Thymus (tissue), 2 donors: ENCODE measurements around the gene PSME1. TPM values are rescaled to one million over a fixed set of nuclear protein-coding genes. Genes with fewer than 3 reads are reported as not detected.

Source experiments
- polyA plus RNA-seq: library from polyadenylated mRNA; stranded (reverse); fragments of 200-250 nt; gene quantifications from one replicate; pipeline ENCODE4 v1.2.3, GENCODE V29; 2013
- total RNA-seq: library from RNA; stranded (reverse); fragments of 120-200 nt; gene quantifications from one replicate; pipeline ENCODE4 v1.2.4, GENCODE V29; 2013
- donor health status: healthy.

The PSME1 gene
- total and polyA plus RNA-seq, 2 donors = 255 to 280 TPM

Other genes starting within 250 kb of the PSME1 start
Only the 30 nearest of the 31 such genes appear.
- gene DHRS4, start 182.4 kb upstream of the PSME1 start, total RNA-seq = 23.6 TPM
- gene DHRS4, start 182.4 kb upstream of the PSME1 start, polyA plus RNA-seq = 28.3 TPM
- 22.4 TPM for gene DHRS4L2, start 147.3 kb upstream of the PSME1 start, total RNA-seq
- gene DHRS4L2, start 147.3 kb upstream of the PSME1 start, polyA plus RNA-seq = 39.6 TPM
- 0.52 TPM for gene CARMIL3, start 84.2 kb upstream of the PSME1 start, total RNA-seq
- 0.89 TPM for gene CARMIL3, start 84.2 kb upstream of the PSME1 start, polyA plus RNA-seq
- 0.05 TPM for gene CPNE6, start 64.6 kb upstream of the PSME1 start, total RNA-seq
- gene CPNE6, start 64.6 kb upstream of the PSME1 start, polyA plus RNA-seq = 0.34 TPM
- 6.7 TPM for gene PCK2, start 41.9 kb upstream of the PSME1 start, total RNA-seq
- gene PCK2, start 41.9 kb upstream of the PSME1 start, polyA plus RNA-seq = 11.6 TPM
- gene DCAF11, start 21.4 kb upstream of the PSME1 start, total RNA-seq = 66.7 TPM
- 36.6 TPM for gene DCAF11, start 21.4 kb upstream of the PSME1 start, polyA plus RNA-seq
- gene NRL, start 21.2 kb upstream of the PSME1 start, total RNA-seq = 3.4 TPM
- gene NRL, start 21.2 kb upstream of the PSME1 start, polyA plus RNA-seq = 4.7 TPM
- gene FITM1, start 5.5 kb upstream of the PSME1 start, total RNA-seq = 0.80 TPM
- gene FITM1, start 5.5 kb upstream of the PSME1 start, polyA plus RNA-seq = 3.5 TPM
- 26.8 TPM for gene EMC9, start 5.4 kb downstream of the PSME1 start, total RNA-seq
- gene EMC9, start 5.4 kb downstream of the PSME1 start, polyA plus RNA-seq = 40.8 TPM
- 387 TPM for gene PSME2, start 10.4 kb downstream of the PSME1 start, total RNA-seq
- gene PSME2, start 10.4 kb downstream of the PSME1 start, polyA plus RNA-seq = 420 TPM
- gene RNF31, start 11.3 kb downstream of the PSME1 start, total RNA-seq = 44.9 TPM
- gene RNF31, start 11.3 kb downstream of the PSME1 start, polyA plus RNA-seq = 105 TPM
- 117 TPM for gene IRF9, start 25.1 kb downstream of the PSME1 start, total RNA-seq
- 167 TPM for gene IRF9, start 25.1 kb downstream of the PSME1 start, polyA plus RNA-seq
- 17.7 TPM for gene REC8, start 35.9 kb downstream of the PSME1 start, total RNA-seq
- 47.8 TPM for gene REC8, start 35.9 kb downstream of the PSME1 start, polyA plus RNA-seq
- 19.3 TPM for gene IPO4, start 52.6 kb downstream of the PSME1 start, total RNA-seq
- gene IPO4, start 52.6 kb downstream of the PSME1 start, polyA plus RNA-seq = 12.1 TPM
- gene TM9SF1, start 59.2 kb downstream of the PSME1 start, total RNA-seq = 18.2 TPM
- 12.5 TPM for gene TM9SF1, start 59.2 kb downstream of the PSME1 start, polyA plus RNA-seq
- not detected for gene TSSK4, start 69.5 kb downstream of the PSME1 start, total RNA-seq
- gene TSSK4, start 69.5 kb downstream of the PSME1 start, polyA plus RNA-seq = 0.02 TPM
- 76.9 TPM for gene CHMP4A, start 77.3 kb downstream of the PSME1 start, total RNA-seq
- 151 TPM for gene CHMP4A, start 77.3 kb downstream of the PSME1 start, polyA plus RNA-seq
- gene MDP1, start 79.9 kb downstream of the PSME1 start, total RNA-seq = 47.9 TPM
- gene MDP1, start 79.9 kb downstream of the PSME1 start, polyA plus RNA-seq = 48.8 TPM
- 259 TPM for gene NEDD8, start 96.2 kb downstream of the PSME1 start, total RNA-seq
- gene NEDD8, start 96.2 kb downstream of the PSME1 start, polyA plus RNA-seq = 214 TPM
- 67.0 TPM for gene GMPR2, start 96.7 kb downstream of the PSME1 start, total RNA-seq
- 53.6 TPM for gene GMPR2, start 96.7 kb downstream of the PSME1 start, polyA plus RNA-seq
- gene TINF2, start 106.4 kb downstream of the PSME1 start, total RNA-seq = 68.8 TPM
- 81.6 TPM for gene TINF2, start 106.4 kb downstream of the PSME1 start, polyA plus RNA-seq
- gene TGM1, start 127.0 kb downstream of the PSME1 start, total RNA-seq = 1.5 TPM
- 41.0 TPM for gene TGM1, start 127.0 kb downstream of the PSME1 start, polyA plus RNA-seq
- gene RABGGTA, start 135.4 kb downstream of the PSME1 start, total RNA-seq = 14.8 TPM
- 40.4 TPM for gene RABGGTA, start 135.4 kb downstream of the PSME1 start, polyA plus RNA-seq
- 10.2 TPM for gene DHRS1, start 163.6 kb downstream of the PSME1 start, total RNA-seq
- 59.6 TPM for gene DHRS1, start 163.6 kb downstream of the PSME1 start, polyA plus RNA-seq
- gene NOP9, start 163.7 kb downstream of the PSME1 start, total RNA-seq = 14.9 TPM
- gene NOP9, start 163.7 kb downstream of the PSME1 start, polyA plus RNA-seq = 7.9 TPM
- gene CIDEB, start 171.8 kb downstream of the PSME1 start, total RNA-seq = 8.1 TPM
- 13.4 TPM for gene CIDEB, start 171.8 kb downstream of the PSME1 start, polyA plus RNA-seq
- gene LTB4R2, start 173.9 kb downstream of the PSME1 start, total RNA-seq = 5.5 TPM
- gene LTB4R2, start 173.9 kb downstream of the PSME1 start, polyA plus RNA-seq = 6.5 TPM
- gene LTB4R, start 175.3 kb downstream of the PSME1 start, total RNA-seq = 4.4 TPM
- gene LTB4R, start 175.3 kb downstream of the PSME1 start, polyA plus RNA-seq = 73.3 TPM
- 1.9 TPM for gene ADCY4, start 198.9 kb downstream of the PSME1 start, total RNA-seq
- gene ADCY4, start 198.9 kb downstream of the PSME1 start, polyA plus RNA-seq = 17.6 TPM
- gene RIPK3, start 203.8 kb downstream of the PSME1 start, total RNA-seq = 10.9 TPM
- gene RIPK3, start 203.8 kb downstream of the PSME1 start, polyA plus RNA-seq = 15.2 TPM